ENCODE data around the gene RFPL1. TPM values are rescaled to one million over a fixed set of nuclear protein-coding genes. Genes with fewer than 3 reads are reported as not detected.

The RFPL1 gene
- total and polyA plus RNA-seq, 2 of the 13 experiments (the other 11 are each of a cell fraction or from before 2014, with no cell fraction given) = not detected

GRCh38 chr22:29394931-29395581, 43.3 kb upstream of the RFPL1 start (continued):
- TF ChIP-seq THAP11 (CRISPR knock-in tag; IDR thresholded peaks at IDR 0.05) (peak; percentile 48), RBM39 (IDR thresholded peaks at IDR 0.05; ENCODE audit: low read depth, low read length, poor library complexity, severe bottlenecking) (no peak), CTCF (CRISPR knock-in tag; IDR thresholded peaks at IDR 0.05) (peak; percentile 93), ERF (CRISPR knock-in tag; IDR thresholded peaks at IDR 0.05) (peak; percentile 58; the same call in 1 of the 2 replicates), HNF4A (CRISPR knock-in tag; IDR thresholded peaks at IDR 0.05) (peak; percentile 89), SALL1 (CRISPR knock-in tag; IDR thresholded peaks at IDR 0.05) (peak; percentile 17; the same call in 1 of the 2 replicates), ZNF816 (CRISPR knock-in tag; IDR thresholded peaks at IDR 0.05; ENCODE audit: borderline replicate concordance) (no peak), ZBTB26 (CRISPR knock-in tag; IDR thresholded peaks at IDR 0.05; ENCODE audit: borderline replicate concordance) (peak; percentile 23; the same call in 1 of the 2 replicates), ZKSCAN8 (CRISPR knock-in tag; IDR thresholded peaks at IDR 0.05; ENCODE audit: borderline replicate concordance) (0 out of 2 replicates have a peak, but pooled peaks have one; percentile 25), ZNF614 (CRISPR knock-in tag; IDR thresholded peaks at IDR 0.05; ENCODE audit: borderline replicate concordance) (0 out of 2 replicates have a peak, but pooled peaks have one; percentile 49), HOXA3 (CRISPR knock-in tag; IDR thresholded peaks at IDR 0.05) (no peak), HDAC2 (CRISPR knock-in tag; IDR thresholded peaks at IDR 0.05) (peak; percentile 41; the same call in 1 of the 2 replicates), ARID3A (IDR thresholded peaks at IDR 0.05; ENCODE audit: low read depth, low read length) (peak; percentile 82), MTERF4 (CRISPR knock-in tag; IDR thresholded peaks at IDR 0.05) (no peak), CBX5 (CRISPR knock-in tag; IDR thresholded peaks at IDR 0.05; ENCODE audit: borderline replicate concordance) (0 out of 2 replicates have a peak, but pooled peaks have one; percentile 30), SOX6 (IDR thresholded peaks at IDR 0.05) (no peak), SOX6 (CRISPR knock-in tag; IDR thresholded peaks at IDR 0.05) (peak; percentile 15; the same call in 1 of the 2 replicates), MYC (CRISPR knock-in tag; IDR thresholded peaks at IDR 0.05; ENCODE audit: borderline replicate concordance) (no peak), SAP130 (CRISPR knock-in tag; IDR thresholded peaks at IDR 0.05; ENCODE audit: low read depth) (peak; percentile 41; the same call in 1 of the 2 replicates)
